ENCODE measurements around the gene ACIN1. TPM values are rescaled to one million over a fixed set of nuclear protein-coding genes. Genes with fewer than 3 reads are reported as not detected.
A peak's percentile ranks its signal among the peaks of the same experiment; 100 is the strongest.

The ACIN1 gene
- total and polyA plus RNA-seq, 2 of the 13 experiments (the other 11 are each of a cell fraction or from before 2014, with no cell fraction given): 165 to 183 TPM

DNA sequence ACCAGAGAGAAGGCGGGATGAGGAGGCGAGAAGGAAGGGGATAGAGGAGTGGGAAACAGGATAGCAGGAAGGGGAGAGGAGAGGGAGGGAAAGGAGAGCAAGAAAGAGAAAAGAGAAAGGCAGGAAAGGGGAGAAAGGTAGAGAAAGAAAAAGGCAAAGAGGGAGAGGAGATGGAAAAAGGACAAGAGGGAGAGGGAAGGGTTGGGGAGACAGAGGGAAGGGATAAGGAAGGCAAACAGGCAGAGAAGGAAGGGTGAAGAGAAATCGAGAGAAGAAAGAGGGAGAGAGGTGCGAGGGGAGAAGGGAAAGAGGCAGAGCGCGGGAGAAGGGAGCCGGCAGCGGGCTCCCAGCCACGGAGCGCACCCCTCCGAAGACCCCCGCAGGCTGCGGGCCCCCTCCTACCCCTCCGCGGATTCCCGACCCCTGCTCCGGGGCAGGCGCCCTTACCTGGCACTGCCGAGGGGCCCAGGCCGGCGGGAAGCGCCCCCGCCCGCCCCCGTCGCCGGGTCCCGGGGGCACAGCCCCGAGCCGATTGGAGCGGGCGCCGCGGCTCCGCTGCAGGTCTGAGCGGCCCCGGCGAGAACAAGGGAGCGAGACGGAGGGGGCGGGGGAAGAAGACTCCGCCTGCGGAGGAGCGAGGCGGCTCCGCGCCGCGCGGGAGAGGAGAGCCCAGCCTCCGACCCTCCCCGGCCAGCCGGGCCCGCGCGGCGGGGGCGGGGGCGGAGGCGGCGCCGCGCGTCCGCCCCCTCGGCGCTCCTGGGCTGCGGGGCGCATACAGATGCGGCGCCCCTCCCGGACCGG, 37.8 kb downstream of the ACIN1 start, which contains the start of gene CDH24 (continued):
- TF ChIP-seq, protein P1, sequence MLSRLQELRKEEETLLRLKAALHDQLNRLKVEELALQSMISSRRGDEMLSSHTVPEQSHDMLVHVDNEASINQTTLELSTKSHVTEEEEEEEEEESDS (CRISPR knock-in tag; IDR thresholded peaks at IDR 0.05; ENCODE audit: borderline replicate concordance): no peak
- TF ChIP-seq DPF2 (CRISPR knock-in tag; IDR thresholded peaks at IDR 0.05; ENCODE audit: borderline replicate concordance, low read depth) (no peak), HNRNPH1 (optimal IDR thresholded peaks at IDR 0.05; ENCODE audit: low read depth, low read length) (no peak), FOXP4 (CRISPR knock-in tag; IDR thresholded peaks at IDR 0.05) (no peak), ZFP91 (CRISPR knock-in tag; IDR thresholded peaks at IDR 0.05; ENCODE audit: borderline replicate concordance) (no peak; the same call in 1 of the 2 replicates), NFATC3 (CRISPR knock-in tag; IDR thresholded peaks at IDR 0.05) (no peak), ZFX (CRISPR knock-in tag; IDR thresholded peaks at IDR 0.05; ENCODE audit: low read depth) (no peak), PRMT3 (CRISPR knock-in tag; IDR thresholded peaks at IDR 0.05; ENCODE audit: borderline replicate concordance, low read depth) (no peak; the same call in 1 of the 2 replicates), ZNF672 (CRISPR knock-in tag; IDR thresholded peaks at IDR 0.05) (peak; percentile 65; the same call in 1 of the 2 replicates), ZBTB21 (CRISPR knock-in tag; IDR thresholded peaks at IDR 0.05) (no peak), MYNN (CRISPR knock-in tag; IDR thresholded peaks at IDR 0.05; ENCODE audit: low read depth) (no peak), LBX2 (CRISPR knock-in tag; IDR thresholded peaks at IDR 0.05; ENCODE audit: borderline replicate concordance) (no peak), STAG1 (CRISPR knock-in tag; IDR thresholded peaks at IDR 0.05) (no peak), MYC (CRISPR knock-in tag; IDR thresholded peaks at IDR 0.05; ENCODE audit: borderline replicate concordance) (no peak; the same call in none of the 2 replicates), ZNF350 (CRISPR knock-in tag; IDR thresholded peaks at IDR 0.05; ENCODE audit: borderline replicate concordance, low read depth) (no peak), ZNF782 (CRISPR knock-in tag; IDR thresholded peaks at IDR 0.05; ENCODE audit: borderline replicate concordance) (no peak), ZNF274 (CRISPR knock-in tag; IDR thresholded peaks at IDR 0.05) (no peak), ZNF792 (CRISPR knock-in tag; IDR thresholded peaks at IDR 0.05) (no peak; the same call in 1 of the 2 replicates), PREB (CRISPR knock-in tag; IDR thresholded peaks at IDR 0.05) (0 out of 2 replicates have a peak, but pooled peaks have one; percentile 77)
- TF ChIP-seq, protein P2, sequence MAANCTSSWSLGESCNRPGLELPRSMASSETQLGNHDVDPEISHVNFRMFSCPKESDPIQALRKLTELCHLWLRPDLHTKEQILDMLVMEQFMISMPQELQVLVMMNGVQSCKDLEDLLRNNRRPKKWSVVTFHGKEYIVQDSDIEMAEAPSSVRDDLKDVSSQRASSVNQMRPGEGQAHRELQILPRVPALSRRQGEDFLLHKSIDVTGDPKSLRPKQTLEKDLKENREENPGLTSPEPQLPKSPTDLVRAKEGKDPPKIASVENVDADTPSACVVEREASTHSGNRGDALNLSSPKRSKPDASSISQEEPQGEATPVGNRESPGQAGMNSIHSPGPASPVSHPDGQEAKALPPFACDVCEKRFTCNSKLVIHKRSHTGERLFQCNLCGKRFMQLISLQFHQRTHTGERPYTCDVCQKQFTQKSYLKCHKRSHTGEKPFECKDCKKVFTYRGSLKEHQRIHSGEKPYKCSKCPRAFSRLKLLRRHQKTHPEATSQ (CRISPR knock-in tag; IDR thresholded peaks at IDR 0.05; ENCODE audit: borderline replicate concordance): no peak

Data from HepG2 (cell line).